Measurements from ENCODE around the gene SGCG.

Gene SGCG, protein sequence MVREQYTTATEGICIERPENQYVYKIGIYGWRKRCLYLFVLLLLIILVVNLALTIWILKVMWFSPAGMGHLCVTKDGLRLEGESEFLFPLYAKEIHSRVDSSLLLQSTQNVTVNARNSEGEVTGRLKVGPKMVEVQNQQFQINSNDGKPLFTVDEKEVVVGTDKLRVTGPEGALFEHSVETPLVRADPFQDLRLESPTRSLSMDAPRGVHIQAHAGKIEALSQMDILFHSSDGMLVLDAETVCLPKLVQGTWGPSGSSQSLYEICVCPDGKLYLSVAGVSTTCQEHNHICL

DNA sequence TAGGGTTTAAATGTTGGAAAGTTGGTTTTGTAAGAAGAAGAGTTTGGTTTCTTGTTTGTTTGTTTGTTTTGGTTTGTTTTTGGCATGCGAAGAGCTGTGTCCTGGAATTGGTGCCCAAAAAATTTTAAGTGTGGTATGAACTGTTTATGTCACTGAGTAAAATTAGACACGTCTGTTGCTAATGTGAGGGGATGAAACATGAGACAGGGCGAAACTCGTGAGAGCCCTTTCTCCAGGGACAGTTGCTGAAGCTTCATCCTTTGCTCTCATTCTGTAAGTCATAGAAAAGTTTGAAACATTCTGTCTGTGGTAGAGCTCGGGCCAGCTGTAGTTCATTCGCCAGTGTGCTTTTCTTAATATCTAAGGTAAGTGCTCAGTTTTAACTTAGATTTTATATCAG, at the start of gene SGCG:
TSS of gene SGCG (plus strand) at position 269 of the 400 bp plus-strand sequence. CDS start 22,716 bp downstream, outside the sequence.
- Histone ChIP-seq H3K27ac (ENCODE audit: low read depth, low read length) (no peak within 1 kb of the TSS), H3K79me2 (ENCODE audit: control insufficient read depth, low read length) (no peaks in the 10 kb centered on the region), H3F3A (ENCODE audit: control insufficient read depth, insufficient read depth) (no peaks in the 10 kb centered on the region), H3K4me2 (ENCODE audit: low read length) (no peak within 1 kb of the TSS), H3K9me3 (ENCODE audit: control insufficient read depth, insufficient read depth, low read length) (no peaks in the 10 kb centered on the region), H3K27me3 (ENCODE audit: control insufficient read depth, low read length) (no peaks in the 10 kb centered on the region), H3K36me3 (ENCODE audit: control insufficient read depth, low read length) (no peaks in the 10 kb centered on the region), H3K4me1 (ENCODE audit: control insufficient read depth, low read length) (no peaks in the 10 kb centered on the region), H3K4me3 (ENCODE audit: low read length) (no peak within 1 kb of the TSS), H3K9me2 (replicated peaks; ENCODE audit: control insufficient read depth, low read length) (no peaks in the 10 kb centered on the region), H4K20me1 (ENCODE audit: control insufficient read depth, insufficient read depth, low read depth, low read length) (no peaks in the 10 kb centered on the region)
- no peak for TF ChIP-seq EZH2phosphoT487 (IDR thresholded peaks at IDR 0.05; ENCODE audit: borderline replicate concordance, low read length)
- TF ChIP-seq CTCF (IDR thresholded peaks at IDR 0.05; ENCODE audit: low read depth, low read length, poor library complexity, severe bottlenecking) = no peak

DNA sequence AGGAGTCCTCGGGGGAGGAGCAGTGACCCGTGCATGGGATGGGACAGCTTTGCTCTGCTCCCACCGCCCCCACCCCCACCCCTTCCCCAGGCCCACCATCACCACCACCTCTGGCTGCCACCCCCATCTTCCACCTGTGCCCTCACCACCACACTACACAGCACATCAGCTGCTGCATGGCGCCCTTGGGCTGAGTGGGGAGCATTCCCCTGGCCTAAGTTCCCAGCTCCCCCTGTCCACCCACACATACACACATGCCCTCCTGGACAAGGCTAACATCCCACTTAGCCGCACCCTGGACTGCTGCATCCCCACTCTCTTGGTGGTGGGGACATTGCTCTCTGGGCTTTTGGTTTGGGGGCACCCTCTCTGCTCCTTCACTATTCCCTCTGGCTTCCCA, 46.2 kb upstream of the SGCG start:
- H3K27ac ChIP-seq (ENCODE audit: low read depth, low read length) = no peak overlapping the region
- TF ChIP-seq EZH2phosphoT487 (IDR thresholded peaks at IDR 0.05; ENCODE audit: borderline replicate concordance, low read length) = no peak
- no peak for TF ChIP-seq CTCF (IDR thresholded peaks at IDR 0.05; ENCODE audit: low read depth, low read length, poor library complexity, severe bottlenecking)

GRCh38 chr13:23140492-23140891, 40.3 kb upstream of the SGCG start:
- TF ChIP-seq EZH2phosphoT487 (IDR thresholded peaks at IDR 0.05; ENCODE audit: borderline replicate concordance, low read length) (no peak), CTCF (IDR thresholded peaks at IDR 0.05; ENCODE audit: low read depth, low read length, poor library complexity, severe bottlenecking) (no peak)

More for the DNA sequence above, 46.2 kb upstream of the SGCG start:
- Histone ChIP-seq H3K27me3 (ENCODE audit: control insufficient read depth, low read length) (no peaks in the 10 kb centered on the region), H3K9me2 (replicated peaks; ENCODE audit: control insufficient read depth, low read length) (no peaks in the 10 kb centered on the region), H3F3A (ENCODE audit: control insufficient read depth, insufficient read depth) (no peaks in the 10 kb centered on the region), H3K4me1 (ENCODE audit: control insufficient read depth, low read length) (no peaks in the 10 kb centered on the region), H3K4me3 (ENCODE audit: low read length) (no peak overlapping the region), H3K36me3 (ENCODE audit: control insufficient read depth, low read length) (no peaks in the 10 kb centered on the region), H3K79me2 (ENCODE audit: control insufficient read depth, low read length) (no peaks in the 10 kb centered on the region), H3K4me2 (ENCODE audit: low read length) (no peak overlapping the region), H4K20me1 (ENCODE audit: control insufficient read depth, insufficient read depth, low read depth, low read length) (no peaks in the 10 kb centered on the region), H3K9me3 (ENCODE audit: control insufficient read depth, insufficient read depth, low read length) (no peaks in the 10 kb centered on the region)

More at GRCh38 chr13:23140492-23140891, 40.3 kb upstream of the SGCG start:
- H3K4me3 ChIP-seq (ENCODE audit: low read length) = no peak overlapping the region
- no peaks in the 10 kb centered on the region for H3F3A ChIP-seq (ENCODE audit: control insufficient read depth, insufficient read depth)
- no peaks in the 10 kb centered on the region for H3K79me2 ChIP-seq (ENCODE audit: control insufficient read depth, low read length)
- H3K36me3 ChIP-seq (ENCODE audit: control insufficient read depth, low read length) = no peaks in the 10 kb centered on the region
- H3K4me2 ChIP-seq (ENCODE audit: low read length) = no peak overlapping the region
- no peaks in the 10 kb centered on the region for H3K4me1 ChIP-seq (ENCODE audit: control insufficient read depth, low read length)
- H3K9me3 ChIP-seq (ENCODE audit: control insufficient read depth, insufficient read depth, low read length) = peaks cover 6% of the 10 kb centered on the region; the same call in 1 of the 2 replicates
- no peaks in the 10 kb centered on the region for H3K27me3 ChIP-seq (ENCODE audit: control insufficient read depth, low read length)
- no peaks in the 10 kb centered on the region for H4K20me1 ChIP-seq (ENCODE audit: control insufficient read depth, insufficient read depth, low read depth, low read length)
- no peak overlapping the region for H3K27ac ChIP-seq (ENCODE audit: low read depth, low read length)
- H3K9me2 ChIP-seq (replicated peaks; ENCODE audit: control insufficient read depth, low read length) = no peaks in the 10 kb centered on the region

Data from DOHH2 (cell line).